GM12878 (cell line): Measurements from ENCODE around the gene DPM2. TPM values are rescaled to one million over a fixed set of nuclear protein-coding genes. Genes with fewer than 3 reads are reported as not detected.

ENCODE experiments used
- ATAC-seq: fragments of 200-7000 bp; cut with Tn5 transposase; 3 replicates; pipeline ENCODE4 v1.9.1; 2020; ENCODE audit warnings: mild to moderate bottlenecking, moderate library complexity
- BruUV-seq: library from RNA; stranded (reverse); fragments of 400-500 nt; replicated peaks from 2 replicates; lab custom pipeline; 2021; lab: Mats Ljungman, UMichigan
- CTCF ChIA-PET: fragments of 300-600 bp; sonication (Branson Sonifier 250); formaldehyde crosslinking; extraction: SDS; loops from one replicate; lab custom pipeline; 2021; ENCODE audit warnings: inconsistent platforms; lab: Yijun Ruan, JAX
- POLR2A ChIA-PET: fragments of 350-600 bp; formaldehyde crosslinking; extraction: SDS; loops from one replicate; lab custom pipeline; 2021; ENCODE audit warnings: inconsistent platforms; lab: Charles Lee
- RAD21 ChIA-PET: fragments of 300-600 bp; sonication (Branson Sonifier 250); formaldehyde crosslinking; loops from one replicate; lab custom pipeline; 2023; ENCODE audit warnings: antibody characterized with exemption; ENCODE audit not compliant: unreplicated experiment; lab: Charles Lee
- SMC1A ChIA-PET: fragments of 300-600 bp; sonication (Branson Sonifier 250); formaldehyde crosslinking; loops from one replicate; lab custom pipeline; 2023; ENCODE audit not compliant: unreplicated experiment, uncharacterized antibody; lab: Charles Lee
- DNase-seq: peaks from one replicate; pipeline ENCODE4 v3.0.0-alpha.2; 2011; ENCODE audit warnings: low read depth, low spot score
- FAIRE-seq: peaks from 3 replicates; lab custom pipeline; 2011; peaks lifted over from hg19 to GRCh38; lab: Jason Lieb, UNC
- H2AFZ ChIP-seq: 2 replicates; pipeline ENCODE4 v1.6.0; 2011; ENCODE audit warnings: low read depth, low read length, control low read depth; ENCODE audit not compliant: control insufficient read depth
- H3K27ac ChIP-seq: 2 replicates; pipeline ENCODE4 v1.5.1; 2011; ENCODE audit warnings: control low read depth; ENCODE audit not compliant: control insufficient read depth, insufficient read depth
- H3K27me3 ChIP-seq, 2 experiments: replicated peaks in 1 of 2; 2 replicates each; pipeline versions ENCODE4 v1.6.0 to v1.6.1; 2011; ENCODE audit warnings: low read length in 1 of 2; ENCODE audit not compliant: control insufficient read depth in 2 of 2, insufficient read depth in 2 of 2
- H3K36me3 ChIP-seq, 2 experiments: 2 replicates each; pipeline ENCODE4 v1.5.1; 2011; ENCODE audit warnings: low read length in 1 of 2; ENCODE audit not compliant: control insufficient read depth in 2 of 2, insufficient read depth in 2 of 2
- H3K4me1 ChIP-seq: 2 replicates; pipeline ENCODE4 v1.6.1; 2011; ENCODE audit warnings: mild to moderate bottlenecking, low read length, moderate library complexity, mixed read lengths; ENCODE audit not compliant: control insufficient read depth, insufficient read depth
- H3K4me2 ChIP-seq: 2 replicates; pipeline ENCODE4 v1.6.0; 2011; ENCODE audit warnings: control low read depth; ENCODE audit not compliant: control insufficient read depth, insufficient read depth
- H3K4me3 ChIP-seq: fragments of 200-600 bp; sonication (generic); 2 replicates; pipeline ENCODE4 v1.5.1; 2016
- H3K79me2 ChIP-seq: 2 replicates; pipeline ENCODE4 v1.6.0; 2011; ENCODE audit warnings: low read length; ENCODE audit not compliant: control insufficient read depth, insufficient read depth
- H3K9ac ChIP-seq: 2 replicates; pipeline ENCODE4 v1.8.0; 2011; ENCODE audit warnings: low read length, control low read depth, mixed read lengths; ENCODE audit not compliant: control insufficient read depth, insufficient read depth
- H3K9me3 ChIP-seq: replicated peaks from 3 replicates; pipeline ENCODE4 v1.5.1; 2011; ENCODE audit warnings: mild to moderate bottlenecking, low read length; ENCODE audit not compliant: control insufficient read depth, insufficient read depth
- H4K20me1 ChIP-seq: 2 replicates; pipeline ENCODE4 v1.6.0; 2011; ENCODE audit not compliant: control insufficient read depth, insufficient read depth
- ATF3 ChIP-seq: IDR thresholded peaks from 2 replicates; pipeline ENCODE4 v1.6.1; 2011; ENCODE audit warnings: low read depth, mild to moderate bottlenecking, low read length, moderate library complexity, borderline replicate concordance; ENCODE audit errors: extremely low read depth
- EED ChIP-seq: sonication (generic); IDR thresholded peaks from 2 replicates; pipeline ENCODE4 v1.6.1; 2016; ENCODE audit warnings: antibody characterized with exemption, low read depth
- EGR1 ChIP-seq, 2 experiments: IDR thresholded peaks; 1 replicate in 1 of 2; 2 replicates in 1 of 2; pipeline ENCODE4 v1.6.1; 2011 to 2012; ENCODE audit warnings: low read depth in 2 of 2, low read length in 2 of 2, borderline replicate concordance in 1 of 2, mild to moderate bottlenecking in 1 of 2, moderate library complexity in 1 of 2
- KLF5 ChIP-seq: fragments of 450-650 bp; IDR thresholded peaks from 2 replicates; pipeline ENCODE4 v1.6.1; 2014; ENCODE audit warnings: mild to moderate bottlenecking; ENCODE audit not compliant: partially characterized antibody
- POLR2AphosphoS2 ChIP-seq: IDR thresholded peaks from 2 replicates; pipeline ENCODE4 v1.6.1; 2011; ENCODE audit warnings: low read depth, mild to moderate bottlenecking, low read length, improper control_type of control experiment, moderate library complexity
- SMAD5 ChIP-seq: IDR thresholded peaks from 2 replicates; pipeline ENCODE4 v1.6.1; 2016; ENCODE audit warnings: antibody characterized with exemption, low read depth
- SMARCA5 ChIP-seq: fragments of 450-650 bp; IDR thresholded peaks from 2 replicates; pipeline ENCODE4 v1.6.1; 2017; ENCODE audit warnings: mild to moderate bottlenecking
- SPI1 ChIP-seq: IDR thresholded peaks from 2 replicates; pipeline ENCODE4 v1.6.1; 2011; ENCODE audit warnings: low read depth, mild to moderate bottlenecking, low read length, moderate library complexity, borderline replicate concordance; ENCODE audit not compliant: insufficient read depth
- TAF1 ChIP-seq: IDR thresholded peaks from 2 replicates; pipeline ENCODE4 v1.6.1; 2011; ENCODE audit warnings: mild to moderate bottlenecking, low read depth, low read length, borderline replicate concordance
- TBL1XR1 ChIP-seq: IDR thresholded peaks from 2 replicates; pipeline ENCODE4 v1.6.1; 2012; ENCODE audit warnings: low read depth, low read length, improper control_type of control experiment
- YBX1 ChIP-seq: fragments of 450-650 bp; IDR thresholded peaks from 2 replicates; pipeline ENCODE4 v1.6.1; 2016; ENCODE audit warnings: antibody characterized with exemption
- ZBTB11 ChIP-seq: fragments of 450-650 bp; formaldehyde crosslinking; IDR thresholded peaks from 2 replicates; pipeline ENCODE4 v1.5.0; 2022; ENCODE audit warnings: mild to moderate bottlenecking, missing genetic modification characterization
- ZNF24 ChIP-seq: fragments of 450-650 bp; IDR thresholded peaks from 2 replicates; pipeline ENCODE4 v1.6.1; 2017; ENCODE audit warnings: antibody characterized with exemption, mild to moderate bottlenecking
- ZNF384 ChIP-seq: IDR thresholded peaks from 2 replicates; pipeline ENCODE4 v1.6.1; 2012; ENCODE audit warnings: low read depth, mild to moderate bottlenecking, low read length, improper control_type of control experiment, borderline replicate concordance
- ZNF622 ChIP-seq: fragments of 450-650 bp; IDR thresholded peaks from 2 replicates; pipeline ENCODE4 v1.6.1; 2017; ENCODE audit warnings: mild to moderate bottlenecking, inconsistent platforms
- WGBS: methylation state at CpG from one replicate; pipeline ENCODE4 v1.1.6; 2016; ENCODE audit warnings: low lambda C conversion rate; ENCODE audit not compliant: insufficient replicate concordance, insufficient coverage; ENCODE audit errors: missing lambda C conversion rate; 5-methylcytosine and 5-hydroxymethylcytosine counted together
- in situ Hi-C: fragments of 300-500 bp; cut with MboI; formaldehyde crosslinking; loops from 9 replicates; pipeline ENCODE4 v1.14.3; 2018; ENCODE audit warnings: mixed read lengths
- intact Hi-C: fragments of 100-400 bp; cut with micrococcal nuclease; formaldehyde crosslinking; loops from one replicate; pipeline ENCODE4 v1.14.2; 2022; ENCODE audit not compliant: unreplicated experiment
- polyA plus RNA-seq, 11 experiments: library from polyadenylated mRNA; depleted of rRNA in 4 of 11; unstranded in 6 of 11; stranded (reverse) in 5 of 11; fragments of >200 nt; fragmentation: Nextera tagmentation in 4 of 11; fragmentation: Illumina TruSeq in 1 of 11; extraction: Ambion mirVana in 4 of 11; extraction: Trizol in 1 of 11; gene quantifications; 1 replicate in 1 of 11; 2 replicates in 10 of 11; pipeline versions ENCODE4 v1.2.1 to v1.2.3, GENCODE V29; 2011 to 2016; ENCODE audit warnings: inconsistent platforms in 2 of 11, missing spikeins in 2 of 11, low read depth in 1 of 11
- total RNA-seq, 4 experiments: library from RNA; depleted of rRNA in 3 of 4; stranded (reverse); fragments of >200 nt in 3 of 4; fragmentation: Illumina TruSeq in 1 of 4; extraction: Trizol in 1 of 4; gene quantifications; 2 replicates each; pipeline versions ENCODE4 v1.2.1 to v1.2.3, GENCODE V29; 2013 to 2021

Gene DPM2
- total and polyA plus RNA-seq, 10 of the 15 experiments (the other 5 are each of a cell fraction or from before 2014, with no cell fraction given), result 22.7 to 77.9 (median 44.7) TPM

GRCh38 chr9:127934986-127935385 is 2.7 kb downstream of the DPM2 start:
- H3K9me3 ChIP-seq, result no peaks in the 10 kb centered on the region
- H3K79me2 ChIP-seq, result peaks cover 22% of the 10 kb centered on the region
- peaks cover 0 to 2% of the 10 kb centered on the region in 2 experiments; a peak in 2 of 4 replicates for H3K36me3 ChIP-seq
- SMC1A ChIA-PET, result no interaction called here
- no peak for ATAC-seq
- CTCF ChIA-PET, result interaction anchor here (1.3 to 2.1 kb wide), 3 partner anchors 9 to 99 kb away, joined by 4 to 6 read pairs (median 5); no protein-coding TSS in a partner anchor
- no peak for TF ChIP-seq EGR1 (IDR thresholded peaks at IDR 0.05; ENCODE audit: borderline replicate concordance in 1 of 2, low read depth in 2 of 2, low read length in 2 of 2)
- TF ChIP-seq SPI1, result peak; percentile 20; the same call in 1 of the 2 replicates
- TF ChIP-seq, all 136 proteins: peak for 1
- Histone ChIP-seq H3K27ac (no peak overlapping the region), H3K4me2 (peak overlapping the region; percentile 34; the same call in 1 of the 2 replicates), H2AFZ (no peak overlapping the region), H3K4me3 (no peak overlapping the region), H4K20me1 (no peaks in the 10 kb centered on the region), H3K9ac (no peak overlapping the region), H3K27me3 (no peaks in the 10 kb centered on the region), H3K4me1 (peaks cover 18% of the 10 kb centered on the region)
- DNase-seq (no peak), FAIRE-seq (no peak)
- ChIA-PET POLR2A (no interaction called here), RAD21 (no interaction called here)
- in situ Hi-C loops (no loop called here), intact Hi-C loops (no loop called here)
- whole genome bisulfite sequencing, result 70% methylated on average over 11 of the region's 11 CpGs
- no TSS peak for BruUV-seq

GRCh38 chr9:127934248-127934647 is 3.4 kb downstream of the DPM2 start:
- peaks cover 0 to 2% of the 10 kb centered on the region in 2 experiments; a peak in 2 of 4 replicates for H3K36me3 ChIP-seq
- no peak overlapping the region for H3K27ac ChIP-seq
- H2AFZ ChIP-seq, result no peak overlapping the region
- POLR2A ChIA-PET, result interaction anchor here (0.5 to 0.7 kb wide), 2 partner anchors 10 to 149 kb away, joined by 3 to 7 read pairs; no protein-coding TSS in a partner anchor
- H3K79me2 ChIP-seq, result peaks cover 22% of the 10 kb centered on the region
- no peak overlapping the region for H3K9ac ChIP-seq
- RAD21 ChIA-PET, result no interaction called here
- ATAC-seq (no peak), FAIRE-seq (no peak), DNase-seq (no peak)
- in situ Hi-C loops (no loop called here), intact Hi-C loops (no loop called here)
- H3K4me1 ChIP-seq, result peaks cover 18% of the 10 kb centered on the region
- TF ChIP-seq SMAD5 (no peak), ZNF622 (no peak), ZBTB11 (CRISPR knock-in tag) (no peak), TBL1XR1 (no peak), SMARCA5 (no peak), ZNF384 (no peak), ATF3 (no peak), EED (no peak), TAF1 (no peak), YBX1 (no peak), ZNF24 (no peak), POLR2AphosphoS2 (no peak), KLF5 (no peak)
- WGBS, result 95% methylated on average over 4 of the region's 4 CpGs
- no peaks in the 10 kb centered on the region for H3K27me3 ChIP-seq
- SMC1A ChIA-PET, result no interaction called here
- H3K9me3 ChIP-seq, result no peaks in the 10 kb centered on the region
- CTCF ChIA-PET, result interaction anchor here (1.3 to 1.9 kb wide), 3 partner anchors 9 to 100 kb away, joined by 4 to 9 read pairs (median 6); no protein-coding TSS in a partner anchor
- no peak overlapping the region for H3K4me2 ChIP-seq
- H3K4me3 ChIP-seq, result no peak overlapping the region
- H4K20me1 ChIP-seq, result no peaks in the 10 kb centered on the region
- BruUV-seq, result no TSS peak
